ENCODE data around the gene ALKBH4.

The ALKBH4 gene

GRCh38 chr7:102452451-102452850, 12.2 kb downstream of the ALKBH4 start:
- H3K4me1 Mint-ChIP-seq = peaks cover 2% of the 10 kb centered on the region
- no peaks in the 10 kb centered on the region for H3K9me3 Mint-ChIP-seq

DNA sequence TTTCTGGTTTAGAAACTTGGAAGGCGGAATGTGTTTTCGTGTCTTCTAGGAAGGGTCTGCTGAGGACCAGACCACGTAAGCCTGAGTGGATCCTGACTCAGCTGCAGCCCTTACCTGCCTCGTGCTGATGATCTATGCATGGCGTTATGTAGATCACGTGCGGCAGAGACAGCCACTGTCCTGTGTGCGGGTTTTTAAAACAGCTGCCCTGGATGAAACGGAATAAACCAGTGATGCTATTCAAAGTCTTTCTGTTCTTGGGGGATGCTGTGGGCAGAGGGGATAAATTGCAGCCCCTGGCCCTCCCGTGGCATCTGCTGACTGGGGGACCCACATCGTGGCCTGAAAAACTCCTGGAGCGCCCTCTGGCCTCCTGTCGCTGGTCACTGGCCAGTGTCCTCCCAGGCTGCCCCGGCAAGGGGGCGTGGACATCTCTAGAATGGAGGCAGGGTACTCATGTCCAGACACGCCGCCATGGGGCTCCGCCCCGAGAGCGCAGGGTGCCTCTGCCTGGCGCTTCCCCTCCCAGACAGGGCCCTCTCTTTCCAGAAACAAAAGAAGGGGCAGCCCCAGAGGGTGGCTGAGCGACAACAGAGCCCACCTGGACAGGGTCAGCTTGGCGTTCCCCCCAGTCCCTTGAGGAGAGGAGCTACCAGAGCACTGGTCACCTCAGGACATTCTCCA, 13.2 kb downstream of the ALKBH4 start:
- H3K9me3 Mint-ChIP-seq = no peaks in the 10 kb centered on the region
- H3K27me3 Mint-ChIP-seq = no peaks in the 10 kb centered on the region
- no peak overlapping the region for H3K27ac Mint-ChIP-seq
- H3K4me1 Mint-ChIP-seq = peaks cover 2% of the 10 kb centered on the region
- H3K4me3 Mint-ChIP-seq = no peak overlapping the region
- H3K36me3 Mint-ChIP-seq (ENCODE audit: low read depth) = peaks cover 6% of the 10 kb centered on the region
- DNase-seq (no peak), ATAC-seq (no peak)

More at GRCh38 chr7:102452451-102452850, 12.2 kb downstream of the ALKBH4 start:
- peaks cover 4% of the 10 kb centered on the region for H3K36me3 Mint-ChIP-seq (ENCODE audit: low read depth)
- H3K27me3 Mint-ChIP-seq = no peaks in the 10 kb centered on the region
- no peak overlapping the region for H3K27ac Mint-ChIP-seq
- ATAC-seq = no peak
- DNase-seq = no peak
- no peak overlapping the region for H3K4me3 Mint-ChIP-seq

DNA sequence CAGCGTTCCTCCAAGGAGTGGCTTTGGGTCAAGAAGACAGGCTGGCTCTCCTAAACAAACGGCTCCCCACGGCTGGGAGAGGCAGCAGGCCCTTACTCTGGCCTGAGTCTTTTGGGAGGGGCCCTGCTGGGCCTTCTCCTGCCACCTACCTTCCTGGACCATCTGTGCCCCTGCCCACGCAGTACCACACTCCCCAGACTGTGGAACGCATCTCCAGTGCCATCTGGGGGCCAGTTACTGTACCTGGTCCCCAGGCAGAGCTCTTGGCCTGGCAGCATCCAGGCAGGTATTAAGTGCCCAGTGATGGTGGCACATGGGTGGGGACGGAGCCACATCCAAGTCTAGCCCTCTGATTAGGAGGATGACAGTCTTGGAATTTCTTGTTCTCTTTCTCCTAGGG, 14.4 kb downstream of the ALKBH4 start:
- Mint-ChIP-seq H3K4me1 (peaks cover 4% of the 10 kb centered on the region), H3K27ac (no peak overlapping the region), H3K9me3 (no peaks in the 10 kb centered on the region), H3K27me3 (no peaks in the 10 kb centered on the region), H3K4me3 (no peak overlapping the region), H3K36me3 (ENCODE audit: low read depth) (peaks cover 7% of the 10 kb centered on the region)
- ATAC-seq = peak; percentile 71
- peak; percentile 41 for DNase-seq

DNA sequence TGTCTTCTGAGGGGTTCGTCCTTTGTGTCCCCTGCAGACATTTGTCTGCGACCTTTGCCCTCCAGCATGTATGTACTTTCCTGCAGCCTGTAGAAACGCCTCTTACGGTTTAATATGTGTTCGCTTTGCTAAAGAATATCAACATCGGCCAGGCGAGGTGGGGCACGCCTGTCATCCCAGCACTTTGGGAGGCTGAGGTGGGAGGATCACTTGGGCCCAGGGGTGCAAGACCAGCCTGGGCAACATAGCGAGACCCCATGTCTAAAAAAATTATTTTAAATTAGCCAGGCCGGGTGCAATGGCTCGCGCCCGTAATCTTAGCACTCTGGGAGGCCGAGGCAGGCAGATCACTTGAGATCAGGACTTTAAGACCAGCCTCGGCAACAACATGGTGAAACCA, 15.5 kb downstream of the ALKBH4 start:
- Mint-ChIP-seq H3K4me3 (no peak overlapping the region), H3K4me1 (peaks cover 8% of the 10 kb centered on the region), H3K27ac (no peak overlapping the region), H3K36me3 (ENCODE audit: low read depth) (peaks cover 11% of the 10 kb centered on the region), H3K27me3 (no peaks in the 10 kb centered on the region), H3K9me3 (no peaks in the 10 kb centered on the region)
- ATAC-seq = no peak
- no peak for DNase-seq

DNA sequence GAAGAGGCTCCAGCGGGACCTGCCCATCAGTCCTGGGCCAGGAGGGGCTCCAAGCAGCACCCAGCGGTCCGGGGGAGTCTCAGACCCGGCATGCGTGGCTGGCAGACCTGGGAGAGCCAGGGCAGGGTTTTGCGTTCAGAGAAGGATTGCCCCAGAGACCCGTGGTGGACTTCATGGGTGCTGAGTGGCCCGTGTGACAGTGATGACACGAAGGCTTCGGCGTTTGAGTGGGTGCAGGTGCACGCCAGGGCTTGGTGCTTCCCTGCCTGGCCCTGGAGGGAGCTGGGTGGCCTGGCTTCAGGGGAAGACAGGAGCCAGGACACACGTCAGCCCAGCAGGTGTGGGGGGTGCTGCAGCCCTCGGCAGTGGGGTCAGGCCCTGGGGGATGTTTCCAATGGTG, 17.4 kb downstream of the ALKBH4 start:
- ATAC-seq (no peak), DNase-seq (no peak)
- H3K27me3 Mint-ChIP-seq = no peaks in the 10 kb centered on the region
- H3K4me1 Mint-ChIP-seq = peaks cover 14% of the 10 kb centered on the region
- no peaks in the 10 kb centered on the region for H3K9me3 Mint-ChIP-seq
- H3K27ac Mint-ChIP-seq = no peak overlapping the region
- peaks cover 11% of the 10 kb centered on the region for H3K36me3 Mint-ChIP-seq (ENCODE audit: low read depth)
- no peak overlapping the region for H3K4me3 Mint-ChIP-seq

DNA sequence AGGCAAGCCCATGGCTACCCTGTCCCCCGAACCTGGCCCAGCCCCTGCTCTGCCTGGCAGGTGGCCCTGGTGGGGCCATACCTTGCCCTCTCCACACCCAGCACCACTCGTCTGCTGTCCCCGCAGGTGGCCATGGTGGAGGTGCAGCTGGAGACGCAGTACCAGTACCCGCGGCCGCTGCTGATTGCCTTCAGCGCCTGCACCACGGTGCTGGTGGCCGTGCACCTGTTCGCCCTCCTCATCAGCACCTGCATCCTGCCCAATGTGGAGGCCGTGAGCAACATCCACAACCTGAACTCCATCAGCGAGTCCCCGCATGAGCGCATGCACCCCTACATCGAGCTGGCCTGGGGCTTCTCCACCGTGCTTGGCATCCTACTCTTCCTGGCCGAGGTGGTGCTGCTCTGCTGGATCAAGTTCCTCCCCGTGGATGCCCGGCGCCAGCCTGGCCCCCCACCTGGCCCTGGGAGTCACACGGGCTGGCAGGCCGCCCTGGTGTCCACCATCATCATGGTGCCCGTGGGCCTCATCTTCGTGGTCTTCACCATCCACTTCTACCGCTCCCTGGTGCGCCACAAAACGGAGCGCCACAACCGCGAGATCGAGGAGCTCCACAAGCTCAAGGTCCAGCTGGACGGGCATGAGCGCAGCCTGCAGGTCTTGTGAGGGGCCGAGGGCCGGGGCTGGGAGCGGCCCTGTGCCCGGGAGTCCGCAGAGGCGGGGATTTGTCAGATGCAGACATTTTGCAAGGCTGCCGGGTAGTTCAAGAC, 18.1 kb downstream of the ALKBH4 start:
- Mint-ChIP-seq H3K27ac (no peak overlapping the region), H3K36me3 (ENCODE audit: low read depth) (peaks cover 12% of the 10 kb centered on the region), H3K9me3 (no peaks in the 10 kb centered on the region), H3K27me3 (no peaks in the 10 kb centered on the region), H3K4me1 (peaks cover 18% of the 10 kb centered on the region), H3K4me3 (no peak overlapping the region)
- DNase-seq (no peak), ATAC-seq (no peak)

GRCh38 chr7:102445674-102446071, 19.0 kb downstream of the ALKBH4 start:
- Mint-ChIP-seq H3K9me3 (no peaks in the 10 kb centered on the region), H3K4me3 (no peak overlapping the region), H3K36me3 (ENCODE audit: low read depth) (peaks cover 14% of the 10 kb centered on the region), H3K27me3 (no peaks in the 10 kb centered on the region), H3K27ac (no peak overlapping the region), H3K4me1 (peaks cover 18% of the 10 kb centered on the region)
- ATAC-seq (no peak), DNase-seq (no peak)

DNA sequence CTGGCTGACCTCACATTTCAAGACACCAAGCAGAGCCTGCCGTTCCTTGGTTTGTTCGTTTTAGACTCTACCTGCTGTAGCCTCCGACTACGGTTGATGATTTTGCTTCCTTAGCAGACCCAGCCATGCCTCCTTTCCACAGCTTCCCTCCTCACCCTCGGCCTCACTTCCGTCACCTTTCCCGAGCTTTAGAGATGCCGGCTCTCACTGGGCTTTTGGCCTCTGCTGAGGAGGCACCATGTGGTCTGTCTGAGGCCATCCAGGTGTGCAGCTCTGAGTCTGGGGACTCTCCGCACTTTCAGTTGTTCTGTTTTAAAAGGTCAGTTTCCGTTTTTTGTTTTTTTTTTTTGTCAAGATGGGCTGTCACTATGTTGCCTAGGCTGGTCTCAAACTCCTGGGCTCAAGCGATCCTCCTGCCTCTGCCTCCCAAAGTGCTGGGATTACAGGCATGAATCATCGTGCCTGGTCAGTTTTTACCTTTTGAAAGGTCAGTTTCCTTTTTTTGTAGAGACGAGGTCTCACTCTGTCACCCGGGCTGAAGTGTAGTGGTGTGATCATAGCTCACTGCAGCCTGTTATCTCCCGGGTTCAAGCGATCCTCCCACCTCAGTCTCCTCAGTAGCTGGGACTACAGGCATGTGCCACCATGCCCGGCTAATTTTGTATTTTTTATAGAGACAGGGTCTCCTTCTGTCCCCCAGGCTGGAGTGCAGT, 19.5 kb downstream of the ALKBH4 start:
- no peak for ATAC-seq
- peaks cover 17% of the 10 kb centered on the region for H3K4me1 Mint-ChIP-seq
- peaks cover 14% of the 10 kb centered on the region for H3K36me3 Mint-ChIP-seq (ENCODE audit: low read depth)
- peak overlapping the region; percentile 47 for H3K4me3 Mint-ChIP-seq
- H3K9me3 Mint-ChIP-seq = no peaks in the 10 kb centered on the region
- DNase-seq = no peak
- no peaks in the 10 kb centered on the region for H3K27me3 Mint-ChIP-seq
- peak overlapping the region; percentile 77 for H3K27ac Mint-ChIP-seq

DNA sequence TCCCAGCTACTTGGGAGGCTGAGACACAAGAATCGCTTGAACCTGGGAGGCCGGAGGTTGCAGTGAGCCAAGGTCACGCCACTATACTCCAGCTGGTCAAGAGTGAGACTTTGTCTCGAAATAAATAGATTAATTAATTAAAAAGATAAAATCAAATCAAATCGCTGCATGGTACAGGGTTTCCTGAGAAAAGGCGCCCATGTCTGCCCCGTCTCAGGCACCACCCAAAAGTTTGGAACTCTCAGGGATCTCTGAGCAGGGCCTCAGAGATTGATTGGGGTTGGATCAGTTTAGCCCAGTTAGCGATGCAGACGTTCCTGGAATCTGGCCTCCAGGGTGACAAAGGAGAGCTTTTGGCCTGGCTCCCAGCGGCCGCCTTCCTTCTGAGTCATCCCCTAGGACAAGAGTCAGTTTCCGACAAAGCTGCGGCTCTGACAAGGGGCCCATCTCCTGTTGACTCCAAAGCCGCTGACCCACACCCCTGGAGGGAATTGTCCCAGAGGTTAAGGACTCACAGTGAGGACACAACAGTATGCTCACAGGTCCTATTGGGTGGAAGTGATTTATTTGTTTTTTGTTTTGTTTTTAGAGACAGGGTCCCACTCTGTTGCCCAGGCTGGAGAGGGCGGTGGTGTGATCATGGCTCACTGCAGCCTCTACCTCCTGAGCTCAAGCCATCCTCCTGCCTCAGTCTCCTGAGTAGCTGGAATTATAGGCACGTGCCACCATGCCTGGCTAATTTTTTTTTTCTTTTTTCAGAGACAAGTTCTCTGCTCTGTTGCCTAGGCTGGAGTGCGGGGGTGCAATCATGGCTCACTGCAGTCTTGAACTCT, 24.5 kb downstream of the ALKBH4 start:
- Mint-ChIP-seq H3K4me3 (no peak overlapping the region), H3K9me3 (no peaks in the 10 kb centered on the region), H3K27ac (no peak overlapping the region), H3K4me1 (peaks cover 22% of the 10 kb centered on the region), H3K27me3 (no peaks in the 10 kb centered on the region), H3K36me3 (ENCODE audit: low read depth) (peaks cover 12% of the 10 kb centered on the region)
- no peak for DNase-seq
- no peak for ATAC-seq

DNA sequence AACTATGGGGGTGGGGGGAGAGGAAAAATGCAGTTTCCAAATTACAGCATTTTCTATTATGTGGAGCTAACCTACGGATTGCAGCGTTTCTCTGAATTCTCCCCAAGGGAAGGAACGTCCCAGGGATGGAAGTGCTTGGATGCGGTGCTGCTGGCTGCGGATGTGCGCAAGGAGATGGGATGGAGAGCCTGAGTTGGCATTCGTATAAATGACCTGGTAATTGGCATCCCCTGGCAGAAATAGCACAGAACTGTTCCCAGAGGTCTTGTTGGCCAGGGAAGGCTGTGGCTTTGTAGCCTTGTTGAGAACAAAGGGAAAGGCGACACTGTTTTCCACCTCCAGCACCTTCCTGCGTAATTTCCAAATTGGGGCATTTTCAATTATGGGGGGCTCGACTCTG, 28.5 kb downstream of the ALKBH4 start:
- DNase-seq (no peak), ATAC-seq (no peak)
- Mint-ChIP-seq H3K27me3 (no peaks in the 10 kb centered on the region), H3K4me1 (peaks cover 37% of the 10 kb centered on the region), H3K4me3 (no peak overlapping the region), H3K9me3 (no peaks in the 10 kb centered on the region), H3K36me3 (ENCODE audit: low read depth) (peaks cover 5% of the 10 kb centered on the region), H3K27ac (no peak overlapping the region)

- peaks cover 54% of the 10 kb centered on the region for H3K4me1 Mint-ChIP-seq
- no peaks in the 10 kb centered on the region for H3K27me3 Mint-ChIP-seq
- ATAC-seq = peak; percentile 22
- peak overlapping the region; percentile 85 for H3K27ac Mint-ChIP-seq
- no peak for DNase-seq
- H3K9me3 Mint-ChIP-seq = no peaks in the 10 kb centered on the region
- peak overlapping the region; percentile 89 for H3K4me3 Mint-ChIP-seq
- peaks cover 8% of the 10 kb centered on the region for H3K36me3 Mint-ChIP-seq (ENCODE audit: low read depth)
Observed at GRCh38 chr7:102434039-102434486, 30.6 kb downstream of the ALKBH4 start.

DNA sequence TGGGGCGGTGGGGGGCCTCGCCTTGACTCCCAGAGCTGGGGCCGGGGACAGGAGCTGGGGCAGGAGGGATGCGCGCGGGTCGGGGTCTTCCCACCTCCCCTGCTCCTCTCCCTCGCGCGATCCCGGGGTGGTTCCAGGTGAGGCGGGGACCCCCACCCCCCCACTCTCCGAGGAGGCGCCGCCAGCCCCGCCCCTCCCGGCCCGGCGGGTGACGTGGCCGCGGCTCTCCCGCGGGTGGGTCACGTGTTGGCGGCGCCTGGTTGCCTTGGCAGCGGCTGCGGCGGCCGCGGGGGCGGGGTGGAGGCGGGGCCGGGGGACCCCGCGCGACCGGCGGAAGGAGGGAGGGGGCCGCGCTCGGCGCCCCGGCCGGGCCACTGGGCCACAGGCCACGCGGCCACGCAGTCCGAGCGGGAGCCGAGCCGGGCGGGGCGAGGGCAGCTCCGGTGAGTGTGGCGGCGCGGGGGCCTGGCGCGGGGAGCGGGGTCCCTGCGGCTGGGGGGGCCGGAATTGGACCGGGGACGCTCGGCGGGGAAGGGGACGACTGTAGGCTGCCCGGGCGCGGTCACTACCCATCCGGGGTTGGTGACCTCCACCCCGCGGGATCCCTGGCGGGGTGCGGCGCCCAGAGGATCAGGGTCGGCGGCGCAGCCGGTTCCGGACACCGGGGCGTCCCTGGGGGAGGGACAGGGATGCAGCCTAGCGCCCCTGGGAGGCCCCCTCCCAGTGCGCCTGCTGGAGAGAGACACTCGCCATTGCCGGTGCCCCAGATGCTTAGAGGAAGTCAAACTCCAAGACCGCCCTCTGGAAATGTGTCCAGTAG, 31.2 kb downstream of the ALKBH4 start, which contains the start of gene ORAI2:
Gene ORAI2 (plus strand): TSS at position 357 of the 820 bp plus-strand sequence. CDS start 5,382 bp downstream, outside the sequence.
- Mint-ChIP-seq H3K36me3 (ENCODE audit: low read depth) (peaks cover 8% of the 10 kb centered on the region), H3K4me3 (peak within 1 kb of the TSS; percentile 89), H3K27me3 (no peaks in the 10 kb centered on the region), H3K27ac (peak within 1 kb of the TSS; percentile 90), H3K4me1 (peaks cover 57% of the 10 kb centered on the region), H3K9me3 (no peaks in the 10 kb centered on the region)
- ATAC-seq (peak; percentile 57), DNase-seq (peak; percentile 92)

GRCh38 chr7:102432442-102433218, 32.0 kb downstream of the ALKBH4 start:
- Mint-ChIP-seq H3K4me1 (peaks cover 65% of the 10 kb centered on the region), H3K4me3 (peak overlapping the region; percentile 71), H3K27me3 (no peaks in the 10 kb centered on the region), H3K9me3 (no peaks in the 10 kb centered on the region), H3K36me3 (ENCODE audit: low read depth) (peaks cover 10% of the 10 kb centered on the region), H3K27ac (peak overlapping the region; percentile 90)
- no peak for DNase-seq
- peak; percentile 17 for ATAC-seq

All from activated naive CD8-positive, alpha-beta T cell treated with anti-CD3 and anti-CD28 coated beads, Interleukin-2, amount 50 U/mL, for 24 hours (primary cell).